HG03575 (cell line): ENCODE results near the gene AQP12B.

Source experiments
- ATAC-seq: cut with Tn5 transposase; IDR thresholded peaks from one replicate; pipeline ENCODE4 v1.9.1; 2021; ENCODE audit not compliant: unreplicated experiment, insufficient number of reproducible peaks, low FRiP score; ENCODE audit errors: extremely low read depth

Gene AQP12B

DNA sequence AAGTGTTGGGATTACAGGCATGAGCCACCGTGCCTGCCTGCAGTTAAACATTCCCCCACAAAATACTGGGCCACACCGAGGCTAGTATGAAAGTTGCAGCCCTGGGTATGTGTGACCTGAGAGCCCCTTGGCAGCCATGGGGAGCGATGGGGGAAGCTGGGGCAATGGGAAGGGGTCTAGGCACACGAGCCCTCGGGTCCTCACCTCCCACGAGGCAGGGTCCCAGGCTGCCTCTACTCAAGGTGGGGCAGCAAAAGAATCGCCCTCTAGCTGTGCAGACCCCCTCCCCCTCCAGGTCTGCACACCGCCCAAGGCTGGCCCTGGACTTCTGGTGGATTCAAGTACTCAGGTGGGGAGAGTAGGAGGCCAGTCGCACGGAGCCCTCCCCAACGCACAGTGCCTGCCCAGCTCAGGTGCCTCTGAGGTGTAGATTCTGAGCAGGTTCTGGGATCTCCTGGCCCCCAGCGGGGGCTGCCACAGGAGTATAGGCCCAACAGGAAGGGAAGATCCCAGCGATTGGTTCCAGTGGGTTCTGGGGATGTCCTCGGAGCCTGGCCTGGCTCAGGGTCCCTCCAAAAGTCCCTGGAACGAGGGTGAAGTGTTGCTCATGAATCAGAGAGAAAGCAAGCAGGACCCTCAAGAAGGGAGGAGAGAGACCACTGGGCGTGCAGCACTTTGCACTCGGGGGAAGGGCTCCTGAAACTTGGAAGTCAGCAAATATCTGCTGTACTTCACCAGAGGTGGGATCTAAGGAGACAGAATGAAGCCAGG, 54.8 kb downstream of the AQP12B start:
- no peak for ATAC-seq

DNA sequence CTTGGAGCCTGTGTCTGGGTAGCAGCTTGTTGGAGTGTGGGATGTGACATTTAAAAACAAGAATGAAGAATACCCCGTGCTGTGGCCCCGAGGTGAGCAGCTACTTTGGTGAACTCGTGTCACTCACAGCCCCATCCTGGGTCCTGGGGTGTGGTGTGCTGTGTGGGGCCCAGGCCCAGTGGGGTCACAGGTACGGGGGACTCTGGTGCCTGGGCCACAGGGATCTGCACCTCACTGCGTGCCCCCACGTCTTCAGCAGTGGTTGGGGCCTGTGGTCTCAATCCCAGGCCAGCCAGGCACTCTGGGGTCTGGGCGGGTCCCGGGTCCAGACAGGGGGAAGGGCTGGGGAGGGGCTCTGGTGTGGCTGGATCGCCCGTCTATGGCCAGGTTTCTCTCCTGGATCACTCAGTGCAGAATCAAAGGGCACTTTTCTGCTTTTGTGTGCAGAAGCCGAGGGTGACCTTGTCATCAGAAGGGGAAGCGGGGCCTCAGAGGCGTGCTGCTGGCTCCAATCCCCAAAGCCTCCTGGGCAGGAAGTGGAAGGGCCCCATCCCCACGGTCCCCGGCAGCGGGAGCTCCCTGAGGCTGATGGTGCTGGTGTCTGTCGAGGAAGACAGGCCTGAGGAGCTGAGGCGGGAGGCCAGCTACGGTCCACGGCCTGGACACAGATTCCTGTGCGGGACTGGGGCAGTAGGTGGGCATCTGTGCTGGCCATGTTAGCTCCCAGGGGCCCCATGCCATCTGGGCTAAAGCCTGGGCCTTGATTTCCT, 56.0 kb downstream of the AQP12B start:
- no peak for ATAC-seq
